H9 (cell line): ENCODE results near the gene XAGE2. TPM values are rescaled to one million over a fixed set of nuclear protein-coding genes. Genes with fewer than 3 reads are reported as not detected.

Source experiments
- DNase-seq: peaks from one replicate; pipeline ENCODE4 v3.0.0-alpha.2; 2017
- H2AFZ ChIP-seq: one replicate; pipeline ENCODE4 v1.6.1; 2013; ENCODE audit warnings: mild to moderate bottlenecking, low read length, control low read depth, moderate library complexity
- H2AK5ac ChIP-seq: 2 replicates; pipeline ENCODE4 v1.6.1; 2013; ENCODE audit warnings: low read length, control low read depth, mixed read lengths; ENCODE audit not compliant: insufficient read length
- H2BK120ac ChIP-seq: one replicate; pipeline ENCODE4 v1.6.1; 2013; ENCODE audit warnings: low read depth, mild to moderate bottlenecking, low read length, control low read depth, inconsistent platforms; ENCODE audit not compliant: poor library complexity, severe bottlenecking
- H2BK12ac ChIP-seq: 2 replicates; pipeline ENCODE4 v1.6.1; 2013; ENCODE audit warnings: low read length, control low read depth, mixed read lengths, low read depth; ENCODE audit not compliant: insufficient read length
- H2BK15ac ChIP-seq: 2 replicates; pipeline ENCODE4 v1.6.1; 2013; ENCODE audit warnings: low read depth, low read length, control low read depth
- H2BK20ac ChIP-seq: one replicate; pipeline ENCODE4 v1.6.1; 2013; ENCODE audit warnings: low read depth, mild to moderate bottlenecking, low read length, control low read depth, inconsistent platforms; ENCODE audit not compliant: poor library complexity, severe bottlenecking
- H2BK5ac ChIP-seq: 2 replicates; pipeline ENCODE4 v1.6.1; 2013; ENCODE audit warnings: low read length, control low read depth, mixed read lengths; ENCODE audit not compliant: insufficient read length
- H3K14ac ChIP-seq: 2 replicates; pipeline ENCODE4 v1.6.1; 2013; ENCODE audit warnings: low read length, control low read depth; ENCODE audit not compliant: insufficient read depth
- H3K18ac ChIP-seq: 2 replicates; pipeline ENCODE4 v1.6.1; 2013; ENCODE audit warnings: low read depth, mild to moderate bottlenecking, mixed read lengths, low read length, control low read depth; ENCODE audit not compliant: insufficient read length
- H3K23ac ChIP-seq: 2 replicates; pipeline ENCODE4 v1.6.1; 2013; ENCODE audit warnings: low read length, control low read depth, mixed read lengths, low read depth; ENCODE audit not compliant: insufficient read length
- H3K23me2 ChIP-seq: 2 replicates; pipeline ENCODE4 v1.6.1; 2013; ENCODE audit warnings: low read depth, mild to moderate bottlenecking, mixed read lengths, low read length, control low read depth; ENCODE audit not compliant: insufficient read length, poor library complexity, severe bottlenecking
- H3K27ac ChIP-seq: 2 replicates; pipeline ENCODE4 v1.5.1; 2013; ENCODE audit warnings: low read length, control low read depth, mixed read lengths, low read depth; ENCODE audit not compliant: insufficient read length
- H3K27me3 ChIP-seq: 2 replicates; pipeline ENCODE4 v1.6.1; 2013; ENCODE audit warnings: low read length, control low read depth, inconsistent platforms; ENCODE audit not compliant: insufficient read depth
- H3K4ac ChIP-seq: 2 replicates; pipeline ENCODE4 v1.6.1; 2013; ENCODE audit warnings: low read depth, mild to moderate bottlenecking, control low read depth, inconsistent platforms, low read length, moderate library complexity
- H3K4me1 ChIP-seq: 2 replicates; pipeline ENCODE4 v1.6.1; 2013; ENCODE audit warnings: low read length, control low read depth, inconsistent platforms; ENCODE audit not compliant: insufficient read depth
- H3K4me2 ChIP-seq: 2 replicates; pipeline ENCODE4 v1.6.1; 2013; ENCODE audit warnings: low read length, control low read depth, mixed read lengths; ENCODE audit not compliant: insufficient read length, insufficient read depth
- H3K56ac ChIP-seq: 2 replicates; pipeline ENCODE4 v1.6.1; 2013; ENCODE audit warnings: low read depth, mild to moderate bottlenecking, mixed read lengths, low read length, control low read depth; ENCODE audit not compliant: insufficient read length
- H3K79me1 ChIP-seq: 2 replicates; pipeline ENCODE4 v1.6.1; 2013; ENCODE audit warnings: low read depth, mild to moderate bottlenecking, moderate library complexity, low read length, control low read depth, inconsistent platforms; ENCODE audit not compliant: insufficient read depth, poor library complexity, severe bottlenecking
- H3K79me2 ChIP-seq: 2 replicates; pipeline ENCODE4 v1.6.1; 2013; ENCODE audit warnings: low read length, control low read depth, inconsistent platforms; ENCODE audit not compliant: insufficient read depth
- H3K9ac ChIP-seq: 2 replicates; pipeline ENCODE4 v1.6.1; 2013; ENCODE audit warnings: low read length, control low read depth, mixed read lengths; ENCODE audit not compliant: insufficient read length; ENCODE audit errors: extremely low read depth
- H3K9me3 ChIP-seq: one replicate; pipeline ENCODE4 v1.6.1; 2013; ENCODE audit warnings: low read depth, low read length, inconsistent platforms; ENCODE audit not compliant: control insufficient read depth
- H3T11ph ChIP-seq: one replicate; pipeline ENCODE4 v1.6.1; 2013; ENCODE audit warnings: mild to moderate bottlenecking, low read length, control low read depth, inconsistent platforms
- H4K20me1 ChIP-seq: one replicate; pipeline ENCODE4 v1.6.1; 2013; ENCODE audit not compliant: control insufficient read depth, insufficient read length, insufficient read depth
- H4K5ac ChIP-seq: 2 replicates; pipeline ENCODE4 v1.6.1; 2013; ENCODE audit warnings: low read depth, mild to moderate bottlenecking, mixed read lengths, low read length, control low read depth; ENCODE audit not compliant: insufficient read length
- H4K8ac ChIP-seq: replicated peaks from 2 replicates; pipeline ENCODE4 v1.6.1; 2013; ENCODE audit warnings: low read length, control low read depth, mixed read lengths, low read depth; ENCODE audit not compliant: insufficient read length
- H4K91ac ChIP-seq: 2 replicates; pipeline ENCODE4 v1.6.1; 2013; ENCODE audit warnings: low read depth, mild to moderate bottlenecking, moderate library complexity, mixed read lengths, low read length, control low read depth; ENCODE audit not compliant: insufficient read length
- H3K27ac Mint-ChIP-seq, 3 experiments: 2 replicates in 2 of 3; 3 replicates in 1 of 3; pipeline ENCODE4 v1.8.0; 2020 to 2021; ENCODE audit warnings: mixed read lengths in 3 of 3, mild to moderate bottlenecking in 1 of 3, moderate library complexity in 1 of 3
- H3K27me3 Mint-ChIP-seq: 2 replicates; pipeline ENCODE4 v1.8.0; 2021; ENCODE audit warnings: low read depth, mild to moderate bottlenecking, moderate library complexity, mixed read lengths
- H3K36me3 Mint-ChIP-seq, 3 experiments: 2 replicates in 2 of 3; 3 replicates in 1 of 3; pipeline ENCODE4 v1.8.0; 2020 to 2021; ENCODE audit warnings: low read depth in 3 of 3, mixed read lengths in 3 of 3; ENCODE audit not compliant: insufficient read depth in 1 of 3
- H3K4me1 Mint-ChIP-seq, 2 experiments: 2 replicates each; pipeline ENCODE4 v1.8.0; 2020; ENCODE audit warnings: mixed read lengths in 2 of 2
- H3K4me3 Mint-ChIP-seq, 2 experiments: 2 replicates in 1 of 2; 3 replicates in 1 of 2; pipeline ENCODE4 v1.8.0; 2020 to 2021; ENCODE audit warnings: mild to moderate bottlenecking in 2 of 2, mixed read lengths in 2 of 2, moderate library complexity in 1 of 2
- H3K9me3 Mint-ChIP-seq, 2 experiments: 2 replicates in 1 of 2; 3 replicates in 1 of 2; pipeline ENCODE4 v1.8.0; 2020; ENCODE audit warnings: mild to moderate bottlenecking in 2 of 2, mixed read lengths in 2 of 2, moderate library complexity in 1 of 2
- WGBS: extraction: QIAGEN DNeasy Blood & Tissue Kit; methylation state at CpG from one replicate; pipeline ENCODE4 v1.1.7; 2013; ENCODE audit warnings: missing lambda C conversion rate, low lambda C conversion rate, mixed read lengths; ENCODE audit not compliant: insufficient read length; ENCODE audit errors: extremely low coverage; 5-methylcytosine and 5-hydroxymethylcytosine counted together
- total RNA-seq: library from RNA; stranded (reverse); gene quantifications from 2 replicates; pipeline ENCODE4 v1.2.1, GENCODE V29; 2021
- TF ChIP-seq, protein P1 (sequence below): fragments of 200-600 bp; sonication (generic); conservative IDR thresholded peaks from 3 replicates; pipeline ENCODE4 v1.8.0; 2021; ENCODE audit warnings: antibody characterized with exemption, mild to moderate bottlenecking

The XAGE2 gene
- total RNA-seq, 1 experiment from 2014 or later: not detected

- H4K91ac ChIP-seq: no peak overlapping the region
- H3K4me1 ChIP-seq: no peaks in the 10 kb centered on the region
Observed at GRCh38 chrX:52422884-52423283, 54.1 kb downstream of the XAGE2 start.

More at GRCh38 chrX:52422884-52423283, 54.1 kb downstream of the XAGE2 start:
- Histone ChIP-seq H4K5ac (no peak overlapping the region), H4K20me1 (no peaks in the 10 kb centered on the region), H4K8ac (no peak overlapping the region), H3K14ac (no peak overlapping the region), H3K27me3 (no peaks in the 10 kb centered on the region), H3K18ac (no peak overlapping the region), H2BK5ac (no peak overlapping the region), H3K4ac (no peak overlapping the region), H2AK5ac (no peak overlapping the region), H3K23ac (no peak overlapping the region), H3K4me2 (no peak overlapping the region), H3K79me2 (no peaks in the 10 kb centered on the region), H3K9me3 (peaks cover 34% of the 10 kb centered on the region), H3T11ph (no peak overlapping the region), H2BK15ac (no peak overlapping the region), H2BK120ac (no peak overlapping the region), H3K27ac (no peak overlapping the region), H2AFZ (no peak overlapping the region), H3K56ac (no peak overlapping the region), H2BK12ac (no peak overlapping the region), H3K79me1 (no peaks in the 10 kb centered on the region), H3K23me2 (no peaks in the 10 kb centered on the region), H2BK20ac (no peak overlapping the region), H3K9ac (no peak overlapping the region)
- Mint-ChIP-seq H3K4me1 (no peaks in the 10 kb centered on the region), H3K27ac (no peak overlapping the region), H3K36me3 (peaks cover 0 to 2% (median 0%) of the 10 kb centered on the region in 3 experiments; a peak in 2 of 7 replicates), H3K9me3 (peaks cover 80 to 83% of the 10 kb centered on the region in 2 experiments), H3K4me3 (no peak overlapping the region), H3K27me3 (no peaks in the 10 kb centered on the region; the same call in none of the 2 replicates)
- no peak for DNase-seq
- no CpG with 5 or more reads among the region's 1 CpG for WGBS
- TF ChIP-seq, protein P1, sequence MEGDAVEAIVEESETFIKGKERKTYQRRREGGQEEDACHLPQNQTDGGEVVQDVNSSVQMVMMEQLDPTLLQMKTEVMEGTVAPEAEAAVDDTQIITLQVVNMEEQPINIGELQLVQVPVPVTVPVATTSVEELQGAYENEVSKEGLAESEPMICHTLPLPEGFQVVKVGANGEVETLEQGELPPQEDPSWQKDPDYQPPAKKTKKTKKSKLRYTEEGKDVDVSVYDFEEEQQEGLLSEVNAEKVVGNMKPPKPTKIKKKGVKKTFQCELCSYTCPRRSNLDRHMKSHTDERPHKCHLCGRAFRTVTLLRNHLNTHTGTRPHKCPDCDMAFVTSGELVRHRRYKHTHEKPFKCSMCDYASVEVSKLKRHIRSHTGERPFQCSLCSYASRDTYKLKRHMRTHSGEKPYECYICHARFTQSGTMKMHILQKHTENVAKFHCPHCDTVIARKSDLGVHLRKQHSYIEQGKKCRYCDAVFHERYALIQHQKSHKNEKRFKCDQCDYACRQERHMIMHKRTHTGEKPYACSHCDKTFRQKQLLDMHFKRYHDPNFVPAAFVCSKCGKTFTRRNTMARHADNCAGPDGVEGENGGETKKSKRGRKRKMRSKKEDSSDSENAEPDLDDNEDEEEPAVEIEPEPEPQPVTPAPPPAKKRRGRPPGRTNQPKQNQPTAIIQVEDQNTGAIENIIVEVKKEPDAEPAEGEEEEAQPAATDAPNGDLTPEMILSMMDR: no peak
